Ovary (tissue), 3 donors: Measurements from ENCODE around the gene CDC42BPB.

Experiments used
- CTCF ChIP-seq, 3 donors: fragments of 450-650 bp in 2 of 3; fragments of 200-600 bp in 1 of 3; IDR thresholded peaks; one replicate each; pipeline versions ENCODE4 v1.5.1 to v1.8.0; 2016 to 2022; ENCODE audit warnings: antibody characterized with exemption in 3 of 3, mild to moderate bottlenecking in 1 of 3
- POLR2A ChIP-seq: fragments of 450-650 bp; IDR thresholded peaks from one replicate; pipeline ENCODE4 v1.6.1; 2017; ENCODE audit warnings: antibody characterized with exemption, mild to moderate bottlenecking, moderate library complexity
- donor health status: DM: no; HTN: no; CAD: no.

- TF ChIP-seq CTCF (IDR thresholded peaks at IDR 0.05) (no peak), POLR2A (no peak)
Observed at GRCh38 chr14:102918438-102918837, 138.9 kb downstream of the CDC42BPB start.
